ENCODE data around the gene LIFR.

LIFR gene

DNA sequence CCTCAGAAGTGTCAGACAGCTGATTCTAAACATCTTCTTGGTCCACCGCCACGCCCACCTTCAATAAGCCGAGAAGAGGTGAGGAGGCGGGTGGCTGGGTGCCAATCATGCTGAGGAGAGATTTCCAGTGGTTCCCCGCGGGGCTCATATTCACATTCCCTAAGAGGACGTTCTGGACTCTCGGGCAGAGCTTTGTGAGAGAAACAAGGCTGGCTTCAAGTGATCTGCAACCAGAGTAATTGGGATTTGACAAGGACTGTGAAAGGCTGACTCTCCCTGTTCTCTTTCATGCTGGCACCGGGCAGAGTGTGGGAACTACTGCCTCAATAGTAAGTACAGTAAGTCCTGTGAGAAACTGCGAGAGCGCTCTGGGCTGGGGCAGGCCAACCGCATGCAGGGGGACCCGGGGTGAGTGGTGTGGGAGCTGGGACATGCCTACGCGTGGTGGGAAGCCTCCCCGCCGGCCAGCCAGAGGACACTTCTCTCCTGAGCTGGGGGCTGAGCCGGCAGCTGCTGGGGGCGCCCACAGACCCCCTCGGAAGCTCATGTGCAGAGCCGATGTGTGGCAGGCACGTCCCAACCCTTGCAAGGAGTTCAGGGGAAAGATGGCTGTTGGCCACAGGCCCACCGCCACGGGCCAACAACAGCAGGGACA lies 110.9 kb downstream of the LIFR start:
- no peak for DNase-seq (ENCODE audit: low read depth in 3 of 3, low spot score in 1 of 3)

DNA sequence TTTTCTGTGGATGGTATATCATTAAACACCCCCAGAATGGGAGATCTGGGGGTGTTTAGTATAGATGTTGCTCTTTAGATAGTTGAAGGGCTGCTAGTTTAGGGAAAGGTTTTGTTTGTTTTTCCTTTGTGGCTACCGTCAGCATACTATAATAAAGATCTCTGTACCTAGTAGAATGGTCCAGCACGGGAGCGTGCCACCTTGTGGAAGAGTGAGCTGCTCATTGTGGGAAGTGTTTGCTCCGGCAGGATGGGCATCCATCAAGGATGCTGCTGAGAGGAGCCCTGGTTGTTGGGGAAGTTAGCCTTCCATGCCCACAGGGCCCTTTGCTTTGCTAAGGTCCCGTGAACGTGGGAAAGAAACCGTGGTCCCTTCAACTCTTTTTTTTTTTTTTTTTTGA lies 113.1 kb downstream of the LIFR start:
- no peak for DNase-seq (ENCODE audit: low read depth in 3 of 3, low spot score in 1 of 3)

DNA sequence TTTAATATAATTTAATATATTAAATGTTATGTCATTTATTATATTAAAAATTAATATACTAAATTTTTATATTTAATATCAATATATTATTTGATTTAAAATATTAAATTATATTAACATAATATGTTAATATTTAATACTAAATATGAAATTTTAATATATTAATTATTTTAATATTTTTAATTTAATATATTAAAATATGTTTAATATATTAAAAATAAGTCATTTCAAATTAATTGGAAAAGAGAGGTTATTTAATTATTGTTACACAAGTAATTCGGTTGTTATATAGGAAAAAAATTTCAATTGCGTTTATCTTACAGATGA lies 114.2 kb downstream of the LIFR start:
- no peak for DNase-seq (ENCODE audit: low read depth in 3 of 3, low spot score in 1 of 3)

DNA sequence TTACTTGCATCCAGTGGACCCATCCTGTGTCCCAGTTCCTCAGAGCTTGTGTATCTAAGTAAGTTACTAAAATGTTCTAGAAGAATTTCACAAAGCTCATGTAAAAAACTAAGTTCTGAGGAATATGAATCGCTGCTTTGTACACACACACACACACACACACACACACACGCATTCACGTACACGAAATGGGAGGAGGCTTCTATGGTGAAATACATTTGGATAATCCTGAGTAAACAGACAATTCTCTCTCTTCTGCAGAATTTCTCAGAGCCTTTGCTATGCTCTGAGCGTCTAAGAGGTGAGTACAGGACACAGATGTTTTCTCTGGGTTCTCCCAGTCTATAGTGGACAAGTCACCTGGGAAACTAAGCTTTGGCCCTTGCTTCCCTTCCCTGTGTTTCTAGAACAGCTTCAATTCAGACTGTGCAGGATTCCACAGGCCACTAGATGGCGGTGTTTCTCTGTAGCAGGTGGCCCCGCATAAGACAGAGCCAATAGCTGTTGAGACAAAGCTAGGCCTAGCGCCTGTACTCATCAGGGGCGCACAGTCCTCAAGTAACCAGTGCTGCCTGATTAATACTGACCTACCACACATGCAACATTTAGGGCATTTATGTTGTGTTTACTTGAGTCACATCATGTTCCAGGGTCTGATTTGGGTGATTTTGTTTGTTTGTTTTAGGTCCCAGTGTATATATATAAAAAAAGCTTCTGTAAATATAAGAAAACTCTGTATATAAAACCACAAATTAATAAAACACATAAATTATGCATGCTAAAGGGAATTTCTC lies 114.8 kb downstream of the LIFR start:
- DNase-seq (ENCODE audit: low read depth in 3 of 3, low spot score in 1 of 3), result peak; percentile 54 to 57 (median 56)

DNA sequence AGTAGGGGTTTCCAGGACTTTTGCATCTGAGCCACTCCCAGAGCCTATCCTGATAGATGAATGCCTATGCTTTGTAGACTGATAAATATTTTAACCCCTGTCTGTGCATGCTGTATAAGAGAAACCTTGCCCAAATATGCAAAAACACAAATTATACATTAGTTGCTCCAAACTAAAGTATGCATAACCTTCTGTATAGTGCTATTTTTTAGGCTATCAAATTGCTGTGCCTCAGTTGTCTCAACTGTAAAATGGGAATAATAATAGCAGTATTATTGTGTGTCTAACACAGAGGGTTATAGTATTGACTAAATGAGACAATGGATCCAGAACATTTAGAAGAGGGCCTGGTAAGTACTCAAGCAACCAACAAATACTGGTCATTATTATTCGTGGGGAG lies 117.7 kb downstream of the LIFR start:
- DNase-seq (ENCODE audit: low read depth in 3 of 3, low spot score in 1 of 3), result no peak

DNA sequence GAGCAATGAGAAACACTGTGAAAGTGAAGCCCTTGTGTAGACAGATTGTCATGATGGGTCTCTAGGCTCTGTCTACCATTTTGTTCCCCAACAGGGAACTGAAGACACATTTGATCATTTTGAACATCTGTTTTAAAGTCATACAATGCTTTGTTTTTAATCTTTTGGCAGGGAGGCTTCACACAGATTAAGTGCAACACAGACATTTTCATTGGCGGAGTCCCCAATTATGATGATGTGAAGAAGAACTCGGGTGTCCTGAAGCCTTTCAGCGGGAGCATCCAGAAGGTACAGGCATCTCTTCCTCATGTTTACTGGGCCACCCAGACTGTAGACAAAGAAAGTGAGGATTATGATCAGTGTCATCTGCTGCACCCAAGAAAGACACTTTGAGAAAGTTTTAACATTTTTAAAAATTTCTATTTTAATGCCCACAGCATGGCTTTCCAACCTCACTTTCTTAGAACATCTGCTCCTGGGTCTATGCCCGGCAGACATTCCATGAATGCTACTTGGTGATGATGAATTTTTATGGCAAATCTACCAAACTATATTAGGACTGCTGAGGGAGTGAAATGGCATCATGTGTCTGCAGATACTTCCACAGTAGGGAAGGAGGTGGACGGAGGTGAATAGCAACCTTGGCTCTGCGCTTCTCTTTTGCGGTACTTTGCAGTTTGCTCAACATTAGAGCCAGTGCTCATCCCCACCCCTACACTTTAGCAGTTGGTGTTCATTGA lies 121.3 kb downstream of the LIFR start:
- no peak for DNase-seq (ENCODE audit: low read depth in 3 of 3, low spot score in 1 of 3)

DNA sequence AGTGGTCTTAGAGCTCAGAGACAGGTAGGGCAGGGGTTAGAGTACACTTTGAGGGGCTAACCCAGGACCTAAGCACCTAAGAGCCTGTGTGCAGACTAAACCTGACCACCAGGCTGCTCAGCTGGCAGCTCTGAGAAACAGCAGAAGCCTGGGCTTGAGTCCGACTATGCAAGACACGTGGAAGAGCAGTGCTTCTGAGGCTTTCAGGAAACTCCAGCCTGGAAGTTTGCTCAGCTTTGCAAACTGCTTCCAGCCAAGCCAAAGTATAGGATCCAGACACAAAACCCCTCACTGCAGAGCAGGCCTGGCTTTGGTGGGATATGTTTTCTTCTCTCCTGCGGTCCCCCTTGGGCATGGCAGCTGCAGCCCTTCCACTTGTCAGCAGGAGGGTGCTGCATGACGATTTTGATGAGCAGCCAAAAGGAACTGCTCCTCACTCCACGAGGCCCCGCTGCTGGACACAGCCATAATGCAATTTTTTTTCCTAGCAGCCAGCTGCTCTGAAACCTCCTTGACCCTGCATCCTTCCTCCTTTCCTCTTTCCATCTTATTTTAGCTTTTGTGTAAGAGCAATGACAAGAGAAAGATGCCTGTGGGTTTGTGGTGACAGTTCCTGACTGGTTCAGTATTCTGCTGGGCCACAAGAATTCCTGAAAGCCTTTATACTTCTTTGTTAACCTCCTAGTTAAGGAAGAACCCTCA lies 123.1 kb downstream of the LIFR start:
- DNase-seq (ENCODE audit: low read depth in 3 of 3, low spot score in 1 of 3), result no peak

DNA sequence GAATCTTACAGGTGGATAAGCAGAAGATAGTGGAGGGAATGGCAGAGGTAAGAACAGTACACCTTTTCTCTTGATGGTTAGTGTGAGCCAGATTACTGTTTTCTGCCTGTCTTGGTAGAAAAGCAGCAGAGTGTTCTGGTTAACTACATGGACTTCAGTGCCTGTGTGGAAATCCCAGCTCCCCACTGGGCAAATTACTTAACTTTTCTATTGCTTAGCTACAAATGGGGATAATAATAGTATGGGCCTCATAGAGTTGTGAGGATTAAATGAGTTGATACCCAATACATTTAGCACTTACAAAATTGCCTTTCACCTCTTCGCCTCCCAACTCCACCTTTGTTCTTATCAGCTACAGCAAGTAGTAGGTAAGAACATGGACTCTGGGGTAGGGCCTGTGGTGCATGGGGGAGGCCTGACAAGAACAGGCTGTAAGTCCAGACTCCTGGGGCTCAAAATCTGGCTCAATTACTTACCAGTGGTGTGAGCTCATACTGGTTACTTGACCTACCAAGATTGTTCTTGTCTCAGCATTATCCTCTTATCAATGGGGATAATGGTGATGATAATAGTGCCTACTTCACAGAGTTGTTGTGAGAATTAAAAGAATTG lies 125.1 kb downstream of the LIFR start:
- no peak for DNase-seq (ENCODE audit: low read depth in 3 of 3, low spot score in 1 of 3)

DNA sequence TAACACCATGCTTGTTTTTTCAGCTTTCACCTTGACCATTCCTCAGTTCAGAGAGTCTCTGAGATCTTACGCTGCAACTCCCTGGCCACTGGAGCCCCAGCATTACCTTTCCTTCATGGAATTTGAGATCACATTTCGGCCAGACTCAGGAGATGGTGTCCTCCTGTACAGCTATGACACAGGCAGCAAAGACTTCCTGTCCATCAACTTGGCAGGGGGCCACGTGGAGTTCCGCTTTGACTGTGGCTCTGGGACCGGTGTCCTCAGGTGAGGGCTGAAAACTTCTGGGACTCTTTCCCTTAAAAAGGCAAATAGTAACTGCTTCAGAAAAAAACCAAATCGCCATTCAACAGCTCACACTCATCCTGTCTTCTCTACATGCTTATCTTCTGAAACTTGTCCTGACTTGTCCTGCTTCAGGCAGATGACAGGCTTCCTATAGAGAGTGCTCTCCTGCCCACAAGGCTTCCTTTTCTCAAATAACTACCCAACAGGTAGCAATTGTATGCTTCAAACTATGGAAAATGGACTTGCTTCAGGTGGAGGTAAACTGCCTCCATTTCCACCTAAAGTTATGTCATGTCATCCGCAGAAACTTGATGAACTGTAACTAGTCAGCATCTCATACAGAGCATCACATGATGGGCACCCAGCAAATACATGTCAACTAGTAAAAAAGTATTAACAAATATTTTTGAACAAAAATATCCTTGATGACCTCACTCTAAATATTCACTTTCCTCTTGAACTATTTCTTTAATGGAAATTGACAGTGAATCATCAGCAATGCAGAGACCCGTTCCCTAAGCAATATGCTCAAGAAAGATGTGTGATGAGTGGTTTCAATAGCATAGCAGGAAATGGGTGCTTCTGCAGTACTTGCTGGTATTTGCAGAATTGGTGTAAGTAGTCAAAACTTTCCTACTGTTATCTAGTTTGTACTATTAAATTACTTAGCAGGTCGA lies 129.2 kb downstream of the LIFR start:
- no peak for DNase-seq (ENCODE audit: low read depth in 3 of 3, low spot score in 1 of 3)

DNA sequence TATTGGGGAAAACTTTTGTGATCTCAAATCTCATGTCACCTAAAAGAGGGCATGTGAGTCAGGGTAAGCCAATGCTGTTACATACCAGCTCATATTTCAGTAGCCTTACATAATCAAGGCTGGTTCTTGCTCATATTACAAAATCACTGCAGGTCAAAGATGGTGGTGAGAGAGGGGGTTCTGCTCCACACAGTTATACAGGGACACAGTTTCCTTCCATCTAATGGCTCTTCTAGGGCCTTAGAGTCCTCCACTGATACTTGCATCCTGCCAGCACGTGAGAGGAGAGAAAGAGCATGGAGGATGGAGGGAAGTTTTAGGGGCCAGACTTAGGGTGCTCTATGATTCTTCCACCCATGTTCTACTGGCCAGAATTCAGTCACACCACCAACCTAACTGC lies 130.0 kb downstream of the LIFR start:
- no peak for DNase-seq (ENCODE audit: low read depth in 3 of 3, low spot score in 1 of 3)
